ENCODE measurements around the gene PRDM16.

PRDM16 gene

GRCh38 chr1:3111348-3112021, 42.5 kb downstream of the PRDM16 start:
- DNase-seq: no peak

GRCh38 chr1:3112526-3112925, 43.5 kb downstream of the PRDM16 start:
- DNase-seq: no peak

GRCh38 chr1:3113047-3113740, 44.2 kb downstream of the PRDM16 start:
- no peak for DNase-seq

DNA sequence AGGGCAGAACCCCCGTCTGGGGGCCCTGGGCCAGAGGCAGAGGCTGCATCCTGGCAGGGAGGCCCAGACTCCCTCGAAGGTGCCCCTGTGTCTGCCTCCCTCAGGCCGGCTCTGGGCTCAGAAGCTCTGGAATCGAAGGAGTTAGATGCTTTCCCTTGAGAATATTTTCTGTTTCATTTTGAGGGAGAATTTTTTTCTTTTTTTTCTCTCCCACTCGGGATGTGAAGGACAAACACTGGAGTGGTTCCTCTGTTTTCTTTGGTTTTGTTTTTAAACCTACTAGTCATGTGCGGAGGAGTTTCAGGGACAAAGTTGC, 44.7 kb downstream of the PRDM16 start:
- no peak for DNase-seq

GRCh38 chr1:3114131-3114744, 45.2 kb downstream of the PRDM16 start:
- no peak for DNase-seq

GRCh38 chr1:3114846-3115245, 45.8 kb downstream of the PRDM16 start:
- no peak for DNase-seq

DNA sequence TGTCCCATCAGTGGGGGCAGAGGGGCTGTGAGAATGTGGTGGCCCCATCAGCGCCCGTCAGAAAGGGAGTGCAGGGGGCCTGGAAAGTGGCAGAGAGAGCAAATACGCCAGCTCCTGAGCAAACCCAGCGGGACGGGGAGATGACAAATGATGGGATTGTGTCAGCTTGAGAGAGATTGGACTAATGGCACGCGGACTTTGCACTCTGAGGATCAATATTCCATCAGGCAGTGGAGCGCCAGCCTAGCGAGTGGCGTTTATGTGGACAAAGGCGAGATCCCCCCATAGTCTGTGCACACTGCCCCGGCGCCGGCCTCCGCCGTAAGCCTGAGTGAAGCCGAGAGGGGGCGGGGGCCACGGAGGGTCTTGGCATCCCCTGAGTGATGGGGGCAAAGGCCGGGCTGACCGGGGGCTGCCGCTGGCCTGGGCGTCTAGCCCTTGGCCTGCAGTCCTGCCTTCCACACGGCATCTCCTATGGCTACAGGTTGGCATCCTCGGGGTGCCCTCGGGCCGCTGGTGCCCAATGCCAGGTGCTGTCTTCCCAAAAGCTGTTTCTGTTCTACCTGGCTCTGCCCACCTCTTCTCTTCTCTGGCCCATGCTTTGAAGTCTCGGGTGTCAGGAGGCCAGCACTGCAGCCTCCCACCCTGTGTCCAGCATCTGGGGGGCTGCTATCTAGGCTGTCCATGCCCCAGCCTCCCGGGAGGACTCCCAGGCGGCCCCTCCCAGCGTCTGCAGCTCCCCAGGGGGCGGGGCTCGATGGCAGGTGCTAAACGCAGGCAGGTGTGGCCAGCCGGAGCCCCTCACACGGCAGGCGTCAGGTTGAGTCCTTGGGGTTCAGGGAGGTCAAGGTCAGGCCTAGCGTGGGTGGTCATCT, 46.5 kb downstream of the PRDM16 start:
- no peak for DNase-seq

DNA sequence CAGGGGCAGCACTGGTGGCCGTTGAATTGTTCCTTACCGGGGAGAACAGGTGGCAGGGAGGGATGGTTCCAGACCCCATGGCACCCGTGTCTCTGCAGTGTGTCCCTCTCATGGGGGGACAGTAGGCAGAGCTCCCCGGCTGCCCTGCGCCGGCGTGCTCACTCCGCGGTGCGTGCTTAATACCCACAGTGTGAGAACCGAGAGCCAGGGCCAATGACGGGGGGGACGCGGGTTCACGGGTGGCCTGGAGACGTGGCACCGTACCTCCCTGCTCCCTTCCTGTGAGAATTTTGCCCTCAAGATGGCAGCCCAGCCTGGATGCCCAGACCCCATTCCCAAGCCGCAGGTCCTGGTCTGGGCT, 47.1 kb downstream of the PRDM16 start:
- DNase-seq: no peak

DNA sequence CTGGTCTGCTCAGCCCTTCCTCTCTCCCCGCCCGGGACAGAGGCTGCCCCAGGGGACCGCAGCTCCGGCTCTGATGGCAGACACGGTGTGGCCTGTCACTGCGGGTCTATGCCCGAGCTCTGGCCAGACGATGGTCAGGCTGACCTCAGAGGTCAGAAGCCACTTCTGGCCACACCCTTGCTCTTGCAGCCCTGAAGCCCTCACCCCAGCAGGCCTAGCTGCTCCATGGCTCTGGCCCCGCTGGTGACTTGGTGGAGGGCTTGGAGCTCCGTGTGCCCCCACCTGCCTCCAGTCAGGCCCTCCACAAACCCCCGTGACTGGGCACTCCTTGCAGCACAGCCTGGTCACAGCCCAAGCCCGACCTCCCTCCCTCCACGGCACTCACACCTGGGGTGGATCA, 47.6 kb downstream of the PRDM16 start:
- DNase-seq: no peak

- DNase-seq: no peak
These were observed 48.9 kb downstream of the PRDM16 start for GRCh38 chr1:3117879-3118278.

- no peak for DNase-seq
These were observed 50.1 kb downstream of the PRDM16 start for GRCh38 chr1:3119061-3119460.

DNA sequence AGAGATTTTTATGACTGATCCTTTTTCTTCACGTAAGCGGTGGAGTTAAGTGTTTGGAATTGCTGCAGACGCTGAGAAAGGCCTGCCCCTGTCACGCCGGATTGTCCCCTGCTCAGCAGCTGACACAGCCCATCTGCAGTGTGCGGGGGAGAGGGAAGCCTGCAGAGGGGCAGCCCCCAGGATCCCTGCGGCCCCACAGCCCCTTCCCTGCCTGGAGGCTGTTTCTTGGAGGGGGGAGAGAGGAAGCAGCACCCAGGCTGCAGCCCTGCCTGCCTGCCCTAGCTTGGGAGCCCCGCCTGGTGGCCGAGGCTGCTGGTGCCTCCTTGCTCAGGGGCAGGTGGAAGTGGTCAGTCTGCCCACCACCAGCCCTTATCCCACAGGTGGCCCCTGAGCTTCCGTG, 50.7 kb downstream of the PRDM16 start:
- DNase-seq: no peak

DNA sequence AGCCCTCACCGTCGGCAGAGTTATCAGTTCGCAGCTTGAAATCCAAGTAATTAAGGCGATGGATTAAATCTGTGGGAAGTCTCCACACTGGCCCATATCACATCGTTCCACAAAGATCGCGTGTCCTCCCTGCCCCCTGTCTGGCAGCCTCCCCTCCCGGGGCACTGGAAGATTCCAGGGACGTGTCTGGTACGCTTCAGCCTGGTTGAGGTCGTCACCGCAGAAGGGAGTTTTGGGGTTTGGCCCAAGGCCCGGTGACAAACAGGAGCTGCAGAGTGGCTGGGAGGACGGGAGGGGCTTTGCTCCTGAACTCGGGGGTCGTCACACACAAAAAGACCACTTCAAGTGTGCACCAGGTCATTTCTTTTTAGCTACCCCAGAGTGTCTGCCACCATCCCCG, 51.1 kb downstream of the PRDM16 start:
- DNase-seq: no peak

DNA sequence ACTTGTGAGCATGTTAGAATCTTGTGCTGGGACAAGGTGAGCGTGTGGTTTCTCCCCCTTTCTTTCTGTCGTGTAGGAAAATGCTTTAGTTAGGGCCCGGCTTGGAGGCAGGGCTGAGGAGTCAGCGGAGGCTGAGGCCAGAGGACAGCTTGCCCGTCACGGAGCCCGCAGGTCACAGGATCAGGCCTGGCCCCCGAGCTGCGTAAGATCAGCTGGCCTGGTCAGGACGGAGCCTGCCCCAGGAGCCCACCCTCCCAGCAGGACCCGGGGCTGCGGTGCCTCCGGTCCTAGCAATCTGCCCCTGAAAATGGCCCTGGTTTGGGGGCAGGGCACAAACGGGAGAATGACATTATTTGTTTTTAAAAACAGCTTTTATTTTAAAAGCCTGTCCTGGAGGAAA, 52.0 kb downstream of the PRDM16 start:
- DNase-seq: no peak

DNA sequence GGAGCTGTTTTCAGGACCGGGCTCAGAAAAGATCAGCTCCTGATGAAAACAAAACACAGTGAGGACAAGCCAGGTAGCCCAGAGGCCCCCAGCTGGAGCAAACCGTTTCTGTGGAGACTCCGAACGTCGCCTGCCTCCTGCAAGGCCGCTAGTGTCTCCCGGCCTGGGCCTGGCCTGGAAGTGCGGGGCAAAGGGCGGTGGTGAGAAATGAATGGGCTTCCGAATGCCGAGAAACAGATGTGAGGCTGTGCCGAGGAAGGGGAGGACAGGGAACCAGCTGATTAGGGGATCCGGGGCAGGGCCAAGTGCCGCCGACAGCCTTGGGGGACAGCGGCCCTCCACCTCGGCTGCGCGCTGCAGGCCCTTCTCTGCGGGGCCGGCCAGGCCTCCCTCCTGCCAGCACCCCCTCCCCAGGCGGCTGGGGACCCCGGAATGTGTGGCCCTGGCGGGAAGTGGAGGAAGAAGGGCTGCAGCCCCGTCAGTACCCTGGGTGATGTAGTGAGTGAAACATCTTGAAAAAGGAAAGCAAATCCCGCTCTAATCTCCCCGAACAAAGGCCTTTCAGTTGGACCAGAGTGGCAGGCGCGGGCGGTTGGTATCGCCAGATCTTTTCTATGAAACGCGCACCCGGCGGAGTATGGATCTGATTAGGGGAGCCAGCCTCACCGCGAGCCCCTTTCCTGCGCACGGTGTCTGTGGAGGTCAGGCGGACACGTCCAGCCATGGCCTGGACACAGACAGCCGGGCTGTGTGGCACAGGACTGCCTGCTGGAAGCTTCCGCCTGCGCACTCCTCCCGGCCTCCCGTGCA, 52.6 kb downstream of the PRDM16 start:
- no peak for DNase-seq

DNA sequence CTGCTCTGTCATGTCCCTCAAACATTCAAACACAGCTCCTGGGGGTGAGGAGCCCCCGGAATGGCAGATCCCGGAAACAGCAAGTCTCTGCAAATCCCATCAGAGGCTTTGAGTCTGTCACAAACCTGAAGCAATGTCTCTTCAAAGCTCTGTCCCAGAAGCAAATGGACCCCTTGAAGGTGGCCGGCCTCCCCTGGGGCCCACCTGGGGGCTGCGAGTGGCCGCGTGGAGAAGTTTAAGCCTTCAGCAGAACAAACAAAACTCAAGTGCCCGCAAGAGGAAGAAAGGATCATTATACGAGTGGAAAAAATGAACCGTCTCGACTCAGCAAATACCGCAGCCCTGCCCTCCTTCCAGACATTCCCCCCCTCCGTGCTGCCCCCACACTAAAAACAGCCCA, 53.3 kb downstream of the PRDM16 start:
- no peak for DNase-seq

GRCh38 chr1:3124246-3124645, 55.2 kb downstream of the PRDM16 start:
- DNase-seq: no peak

DNA sequence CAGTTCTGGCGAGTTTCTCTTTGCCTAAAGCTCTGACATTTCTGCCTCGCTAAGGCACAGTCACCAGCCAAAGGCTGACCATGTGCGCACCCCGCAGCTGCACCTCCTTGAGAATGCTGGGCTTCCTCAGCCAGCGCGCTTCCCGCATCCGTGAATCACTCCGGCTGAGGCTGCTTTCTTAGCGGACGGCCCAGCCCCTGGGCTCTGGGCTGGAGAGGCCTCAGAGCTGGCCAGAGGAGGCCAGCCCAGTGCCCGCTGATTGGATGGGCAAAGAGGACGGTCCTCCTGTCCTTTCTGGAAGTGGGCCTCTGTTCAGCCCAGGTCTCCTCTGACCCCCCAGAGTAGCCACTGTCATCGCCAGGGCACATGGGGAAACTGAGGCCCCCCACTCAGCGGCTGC, 56.1 kb downstream of the PRDM16 start:
- no peak for DNase-seq

DNA sequence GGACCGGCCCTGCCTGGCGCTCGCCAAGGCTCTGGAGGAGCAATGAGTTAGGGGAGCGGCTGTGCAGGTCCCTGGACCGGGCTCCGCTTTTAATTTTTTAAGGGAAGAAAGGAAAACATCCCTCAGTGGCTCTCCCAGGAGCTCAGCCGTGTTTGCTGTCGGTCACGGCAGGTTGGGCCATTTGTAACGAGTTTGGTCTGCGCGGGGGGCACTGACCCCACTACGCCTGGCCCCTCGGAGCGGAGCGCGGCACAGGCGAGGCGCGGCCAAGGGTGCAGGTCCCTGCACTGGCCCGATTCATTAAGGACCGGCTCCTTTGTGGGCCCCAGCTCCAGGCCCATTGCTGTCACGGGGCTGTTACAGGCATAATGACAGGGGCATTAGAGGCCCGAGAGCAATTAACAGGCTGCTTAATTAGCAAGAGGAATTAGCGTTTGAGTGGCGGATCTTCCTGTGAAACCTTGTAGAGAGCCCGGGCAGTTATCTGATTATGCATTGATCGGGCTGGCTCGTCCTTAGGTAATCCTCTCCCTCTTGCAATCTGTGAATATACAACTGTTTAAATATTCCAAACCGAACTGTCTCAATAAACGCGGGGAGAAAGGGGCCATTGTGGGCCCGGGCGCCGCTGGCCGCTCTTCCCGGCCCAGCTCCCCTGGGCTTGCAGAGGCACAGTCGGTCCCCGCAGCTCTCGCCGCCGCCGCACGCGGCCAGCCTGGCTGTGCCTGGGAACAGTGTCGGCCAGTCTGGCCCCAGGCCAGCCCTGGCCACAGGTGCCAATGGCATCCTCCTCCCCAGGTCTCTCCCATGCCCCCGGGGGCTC, 56.8 kb downstream of the PRDM16 start:
- no peak for DNase-seq

- no peak for DNase-seq
These were observed 58.0 kb downstream of the PRDM16 start for GRCh38 chr1:3126756-3127678.

GRCh38 chr1:3127738-3128137, 58.7 kb downstream of the PRDM16 start:
- no peak for DNase-seq

All from activated effector memory CD4-positive, alpha-beta T cell treated with anti-CD3 and anti-CD28 coated beads, Interleukin-2, amount 50 U/mL, for 16 hours (primary cell).